Measurements from ENCODE around the gene NLGN2. TPM values are rescaled to one million over a fixed set of nuclear protein-coding genes. Genes with fewer than 3 reads are reported as not detected.

Gene NLGN2
- total RNA-seq, 1 donor = 5.8 TPM

DNA sequence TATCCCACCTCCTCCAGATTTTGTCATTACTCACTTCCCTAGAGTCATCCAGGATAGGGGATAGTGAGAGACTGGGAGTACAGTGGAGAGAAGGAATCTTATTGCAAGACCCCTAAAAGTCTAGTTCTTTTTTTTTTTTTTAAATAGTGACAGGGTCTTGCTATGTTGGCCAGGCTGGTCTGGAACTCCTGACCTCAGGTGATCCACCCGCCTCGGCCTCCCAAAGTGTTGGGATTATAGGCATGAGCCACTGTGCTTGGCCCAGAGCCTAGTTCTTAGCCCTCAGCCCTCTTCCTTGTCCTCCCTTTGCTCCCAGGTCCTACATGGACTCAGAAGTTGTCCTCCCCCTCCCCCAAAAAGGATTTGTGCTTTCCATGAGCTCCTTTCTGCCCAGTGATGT is 34.5 kb downstream of the NLGN2 start:
- no peak overlapping the region for H3K4me2 ChIP-seq (ENCODE audit: insufficient read depth, low read length)
- H3K79me2 ChIP-seq (ENCODE audit: insufficient read depth, low read length) = no peaks in the 10 kb centered on the region
- no peaks in the 10 kb centered on the region for H3K36me3 ChIP-seq (ENCODE audit: insufficient read depth, low read length)
- H3K27ac ChIP-seq (ENCODE audit: low read depth, low read length) = no peak overlapping the region
- no peaks in the 10 kb centered on the region for H4K20me1 ChIP-seq (ENCODE audit: insufficient read depth, low read length)
- peak; percentile 44 for DNase-seq (ENCODE audit: insufficient read length, low spot score, missing footprints)
- no peak overlapping the region for H2AFZ ChIP-seq (ENCODE audit: low read length)
- H3K9me3 ChIP-seq (ENCODE audit: low read depth, low read length) = no peaks in the 10 kb centered on the region
- peaks cover 24% of the 10 kb centered on the region for H3K4me1 ChIP-seq (ENCODE audit: insufficient read depth, low read length)
- H3K27me3 ChIP-seq (ENCODE audit: insufficient read depth, low read length) = peaks cover 55% of the 10 kb centered on the region
- TF ChIP-seq, protein P1, sequence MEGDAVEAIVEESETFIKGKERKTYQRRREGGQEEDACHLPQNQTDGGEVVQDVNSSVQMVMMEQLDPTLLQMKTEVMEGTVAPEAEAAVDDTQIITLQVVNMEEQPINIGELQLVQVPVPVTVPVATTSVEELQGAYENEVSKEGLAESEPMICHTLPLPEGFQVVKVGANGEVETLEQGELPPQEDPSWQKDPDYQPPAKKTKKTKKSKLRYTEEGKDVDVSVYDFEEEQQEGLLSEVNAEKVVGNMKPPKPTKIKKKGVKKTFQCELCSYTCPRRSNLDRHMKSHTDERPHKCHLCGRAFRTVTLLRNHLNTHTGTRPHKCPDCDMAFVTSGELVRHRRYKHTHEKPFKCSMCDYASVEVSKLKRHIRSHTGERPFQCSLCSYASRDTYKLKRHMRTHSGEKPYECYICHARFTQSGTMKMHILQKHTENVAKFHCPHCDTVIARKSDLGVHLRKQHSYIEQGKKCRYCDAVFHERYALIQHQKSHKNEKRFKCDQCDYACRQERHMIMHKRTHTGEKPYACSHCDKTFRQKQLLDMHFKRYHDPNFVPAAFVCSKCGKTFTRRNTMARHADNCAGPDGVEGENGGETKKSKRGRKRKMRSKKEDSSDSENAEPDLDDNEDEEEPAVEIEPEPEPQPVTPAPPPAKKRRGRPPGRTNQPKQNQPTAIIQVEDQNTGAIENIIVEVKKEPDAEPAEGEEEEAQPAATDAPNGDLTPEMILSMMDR (IDR thresholded peaks at IDR 0.05; ENCODE audit: extremely low read depth, low read depth, low read length) = no peak
- no peak overlapping the region for H3K4me3 ChIP-seq (ENCODE audit: insufficient read depth, low read length)

DNA sequence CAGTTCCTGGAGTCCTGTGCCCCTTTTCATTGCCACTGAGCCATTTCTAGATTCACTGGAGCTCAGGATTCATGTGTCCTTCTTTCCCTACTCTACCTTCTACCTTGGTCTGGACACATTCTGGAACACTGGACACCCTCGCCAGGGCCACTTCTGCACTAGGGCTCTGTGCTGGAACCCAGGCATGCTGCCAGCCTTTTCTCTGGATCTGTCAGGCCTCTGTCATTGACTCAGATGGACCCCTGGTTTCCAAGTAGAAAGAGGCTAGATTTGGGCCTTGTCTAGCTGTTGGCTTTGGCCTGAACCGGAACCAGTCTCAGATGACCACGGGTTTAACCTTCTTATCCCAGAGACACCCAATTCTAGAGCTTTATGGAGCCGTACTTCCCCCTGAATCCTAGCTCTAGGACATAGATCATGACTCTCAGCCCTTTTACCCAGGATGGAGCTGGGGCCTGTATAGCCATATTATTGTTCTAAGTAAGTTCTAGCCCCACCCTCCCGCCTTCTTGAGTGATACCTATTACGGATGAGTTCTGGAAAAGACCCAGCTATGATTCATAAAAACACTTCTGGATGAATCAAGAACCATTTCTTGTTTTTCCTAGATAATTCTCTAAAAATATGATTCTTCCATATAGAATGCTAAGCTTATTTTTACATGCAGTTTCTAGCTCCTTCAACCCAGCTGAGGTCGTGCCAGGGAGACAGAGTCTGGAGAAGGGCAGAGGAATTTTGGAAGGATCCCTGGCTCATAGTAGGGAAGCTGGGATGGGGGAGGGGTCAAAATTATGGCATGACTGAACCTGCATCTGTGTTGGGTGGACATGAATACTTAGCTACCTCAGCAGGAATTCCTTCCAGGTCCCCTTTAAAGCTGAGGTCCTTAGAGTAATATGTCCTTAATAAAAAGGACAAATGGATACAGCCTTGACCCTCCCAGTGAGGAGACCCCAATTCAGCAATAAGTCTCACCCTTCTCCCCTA is 36.1 kb downstream of the NLGN2 start:
- TF ChIP-seq, protein P1 (IDR thresholded peaks at IDR 0.05; ENCODE audit: extremely low read depth, low read depth, low read length) = no peak
- H3K9me3 ChIP-seq (ENCODE audit: low read depth, low read length) = no peaks in the 10 kb centered on the region
- H3K36me3 ChIP-seq (ENCODE audit: insufficient read depth, low read length) = no peaks in the 10 kb centered on the region
- peaks cover 51% of the 10 kb centered on the region for H3K27me3 ChIP-seq (ENCODE audit: insufficient read depth, low read length)
- no peaks in the 10 kb centered on the region for H3K79me2 ChIP-seq (ENCODE audit: insufficient read depth, low read length)
- DNase-seq (ENCODE audit: insufficient read length, low spot score, missing footprints) = peak; percentile 93
- H3K4me1 ChIP-seq (ENCODE audit: insufficient read depth, low read length) = peaks cover 20% of the 10 kb centered on the region
- H3K4me2 ChIP-seq (ENCODE audit: insufficient read depth, low read length) = no peak overlapping the region
- no peak overlapping the region for H3K4me3 ChIP-seq (ENCODE audit: insufficient read depth, low read length)
- H3K27ac ChIP-seq (ENCODE audit: low read depth, low read length) = no peak overlapping the region
- H2AFZ ChIP-seq (ENCODE audit: low read length) = no peak overlapping the region
- no peaks in the 10 kb centered on the region for H4K20me1 ChIP-seq (ENCODE audit: insufficient read depth, low read length)

DNA sequence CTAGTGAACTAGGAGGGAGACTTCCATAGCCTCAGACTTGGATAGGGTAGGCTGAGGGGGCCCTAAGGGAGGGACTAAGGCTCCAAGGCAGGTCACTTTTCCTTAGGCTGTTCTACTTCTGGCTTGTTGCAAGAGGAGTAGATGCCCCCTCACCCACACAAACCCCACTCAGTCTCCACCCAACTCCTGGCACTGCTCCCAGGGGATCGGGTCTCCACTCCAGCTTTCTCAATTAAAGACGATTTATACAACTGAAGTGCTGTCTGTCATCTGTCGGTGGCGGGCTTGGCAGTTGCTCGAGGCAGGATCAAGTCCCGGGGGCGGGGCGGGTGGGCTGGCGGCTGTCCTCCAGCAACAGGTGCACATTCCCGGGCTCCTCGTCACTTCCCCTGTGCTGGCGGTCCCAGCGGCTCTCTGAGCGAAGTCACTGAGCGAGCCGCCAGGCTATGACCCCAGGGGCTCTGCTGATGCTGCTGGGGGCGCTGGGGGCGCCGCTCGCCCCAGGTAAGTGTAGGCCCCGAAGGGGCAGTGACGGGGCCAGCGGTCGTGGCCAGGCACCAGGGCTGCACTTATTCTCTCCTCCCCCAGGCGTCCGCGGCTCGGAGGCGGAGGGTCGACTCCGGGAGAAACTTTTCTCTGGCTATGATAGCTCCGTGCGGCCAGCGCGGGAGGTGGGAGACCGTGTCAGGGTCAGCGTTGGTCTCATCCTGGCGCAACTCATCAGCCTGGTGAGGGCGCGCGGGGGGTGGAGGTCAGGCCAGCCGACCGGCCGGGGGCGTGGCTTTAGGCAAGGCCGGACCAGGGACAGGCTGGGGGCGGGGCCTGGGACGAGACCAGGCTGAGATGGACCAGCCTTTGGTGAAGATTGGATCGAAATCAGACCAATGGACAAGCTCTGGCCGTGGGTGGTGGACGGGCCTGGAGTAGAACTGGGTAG is 37.3 kb downstream of the NLGN2 start, which contains the start of gene CHRNB1:
TSS of gene CHRNB1 (plus strand) at position 380 of the 937 bp plus-strand sequence. CDS start at position 447, 67 bp downstream.
- H3K36me3 ChIP-seq (ENCODE audit: insufficient read depth, low read length) = no peaks in the 10 kb centered on the region
- H3K4me1 ChIP-seq (ENCODE audit: insufficient read depth, low read length) = peaks cover 20% of the 10 kb centered on the region
- peak within 1 kb of the TSS; percentile 64 for H3K4me3 ChIP-seq (ENCODE audit: insufficient read depth, low read length)
- H3K27ac ChIP-seq (ENCODE audit: low read depth, low read length) = no peak within 1 kb of the TSS
- H3K27me3 ChIP-seq (ENCODE audit: insufficient read depth, low read length) = peaks cover 39% of the 10 kb centered on the region
- H4K20me1 ChIP-seq (ENCODE audit: insufficient read depth, low read length) = no peaks in the 10 kb centered on the region
- peak within 1 kb of the TSS; percentile 68 for H2AFZ ChIP-seq (ENCODE audit: low read length)
- no peaks in the 10 kb centered on the region for H3K9me3 ChIP-seq (ENCODE audit: low read depth, low read length)
- H3K4me2 ChIP-seq (ENCODE audit: insufficient read depth, low read length) = peak within 1 kb of the TSS; percentile 77
- TF ChIP-seq, protein P1 (IDR thresholded peaks at IDR 0.05; ENCODE audit: extremely low read depth, low read depth, low read length) = no peak
- peak; percentile 96 for DNase-seq (ENCODE audit: insufficient read length, low spot score, missing footprints)
- no peaks in the 10 kb centered on the region for H3K79me2 ChIP-seq (ENCODE audit: insufficient read depth, low read length)
